SK-N-MC (cell line): ENCODE results near the gene CTPS2.
A peak's percentile ranks its signal among the peaks of the same experiment; 100 is the strongest.
"Not testable (repeated sequence)": the region's sequence is repeated elsewhere in the genome, so short reads cannot be mapped to it uniquely, and the experiment has no call there.

ENCODE experiments used
- DNase-seq: peaks from one replicate; pipeline ENCODE4 v3.0.0-alpha.2; 2011; ENCODE audit warnings: low read depth, low spot score
- H3K27ac ChIP-seq: fragments of 200-600 bp; sonication (generic); 2 replicates; pipeline ENCODE4 v1.5.1; 2016; ENCODE audit warnings: mixed run types
- H3K36me3 ChIP-seq: fragments of 200-600 bp; sonication (generic); 2 replicates; pipeline ENCODE4 v1.6.1; 2017; ENCODE audit warnings: antibody characterized with exemption, low read length, mixed read lengths; ENCODE audit not compliant: insufficient read depth
- H3K4me3 ChIP-seq: fragments of 200-600 bp; sonication (generic); 2 replicates; pipeline ENCODE4 v1.5.1; 2016
- H3K9ac ChIP-seq: fragments of 200-600 bp; sonication (generic); 2 replicates; pipeline ENCODE4 v1.8.0; 2017; ENCODE audit warnings: mixed run types, mixed read lengths; ENCODE audit not compliant: insufficient read length
- H3K9me3 ChIP-seq: fragments of 200-600 bp; sonication (generic); 2 replicates; pipeline ENCODE4 v1.6.1; 2017; ENCODE audit warnings: low read depth, mild to moderate bottlenecking, antibody characterized with exemption, low read length, moderate library complexity, mixed read lengths
- EZH2 ChIP-seq: fragments of 200-600 bp; sonication (generic); IDR thresholded peaks from one replicate; pipeline ENCODE4 v1.6.1; 2017; ENCODE audit warnings: antibody characterized with exemption
- FOXP2 ChIP-seq: optimal IDR thresholded peaks from 2 replicates; pipeline ENCODE3; 2011; ENCODE audit warnings: mild to moderate bottlenecking, moderate library complexity; ENCODE audit not compliant: insufficient read depth; ENCODE audit errors: extremely low read length, control extremely low read depth
- POLR2AphosphoS5 ChIP-seq: IDR thresholded peaks from 2 replicates; pipeline ENCODE4 v1.6.1; 2012; ENCODE audit warnings: mild to moderate bottlenecking, low read depth, low read length, borderline replicate concordance

CTPS2 gene

GRCh38 chrX:16719334-16720084, 7.0 kb upstream of the CTPS2 start, which contains the start of gene SYAP1:
Gene SYAP1, plus strand, starts transcription at chrX:16719612. Its CDS starts 113 bp downstream, at chrX:16719725.
- TF ChIP-seq EZH2 (no peak), POLR2AphosphoS5 (peak; percentile 94), FOXP2 (peak; percentile 90)
- Histone ChIP-seq H3K36me3 (no peaks in the 10 kb centered on the region), H3K9ac (peak within 1 kb of the TSS; percentile 98), H3K27ac (peak within 1 kb of the TSS; percentile 96), H3K4me3 (peak within 1 kb of the TSS; percentile 95), H3K9me3 (no peaks in the 10 kb centered on the region)
- peak; percentile 79 for DNase-seq

- H3K27ac ChIP-seq = peak overlapping the region; percentile 96
- H3K36me3 ChIP-seq = no peaks in the 10 kb centered on the region
- DNase-seq = no peak
- TF ChIP-seq EZH2 (no peak), FOXP2 (no peak)
- H3K9me3 ChIP-seq = no peaks in the 10 kb centered on the region
- peak overlapping the region; percentile 98 for H3K9ac ChIP-seq
- H3K4me3 ChIP-seq = peak overlapping the region; percentile 95
These were observed 6.4 kb upstream of the CTPS2 start for GRCh38 chrX:16718824-16719333.

- not testable (repeated sequence) for H3K4me3 ChIP-seq, H3K9ac ChIP-seq, H3K9me3 ChIP-seq, H3K36me3 ChIP-seq, DNase-seq, H3K27ac ChIP-seq
These were observed 4.0 kb upstream of the CTPS2 start for GRCh38 chrX:16716451-16716850.

- H3K9ac ChIP-seq, H3K36me3 ChIP-seq, DNase-seq, H3K9me3 ChIP-seq, H3K27ac ChIP-seq, H3K4me3 ChIP-seq: not testable (repeated sequence)
These were observed 3.2 kb upstream of the CTPS2 start for GRCh38 chrX:16715638-16716037.

GRCh38 chrX:16714504-16714903, 2.0 kb upstream of the CTPS2 start:
- TF ChIP-seq FOXP2 (no peak), EZH2 (no peak), POLR2AphosphoS5 (no peak)
- Histone ChIP-seq H3K9me3 (no peaks in the 10 kb centered on the region), H3K27ac (no peak overlapping the region), H3K36me3 (no peaks in the 10 kb centered on the region), H3K9ac (no peak overlapping the region), H3K4me3 (no peak overlapping the region)
- no peak for DNase-seq

- no peak for DNase-seq
- TF ChIP-seq POLR2AphosphoS5 = no peak
- no peak for TF ChIP-seq EZH2
- no peak for TF ChIP-seq FOXP2
- H3K9ac ChIP-seq = peak overlapping the region; percentile 78
- H3K4me3 ChIP-seq = peak overlapping the region; percentile 78
- H3K9me3 ChIP-seq = no peaks in the 10 kb centered on the region
- H3K27ac ChIP-seq = no peak overlapping the region
- H3K36me3 ChIP-seq = no peaks in the 10 kb centered on the region
These were observed 449 bp downstream of the CTPS2 start for GRCh38 chrX:16711893-16712547.

- Histone ChIP-seq H3K9ac (no peak overlapping the region), H3K4me3 (peak overlapping the region; percentile 78), H3K27ac (no peak overlapping the region), H3K9me3 (no peaks in the 10 kb centered on the region), H3K36me3 (no peaks in the 10 kb centered on the region)
- TF ChIP-seq EZH2 (no peak), FOXP2 (no peak), POLR2AphosphoS5 (no peak)
- DNase-seq = no peak
These were observed 1.2 kb downstream of the CTPS2 start for GRCh38 chrX:16711219-16711811.

- Histone ChIP-seq H3K9me3 (no peaks in the 10 kb centered on the region), H3K27ac (no peak overlapping the region), H3K36me3 (no peaks in the 10 kb centered on the region), H3K4me3 (no peak overlapping the region), H3K9ac (no peak overlapping the region)
- TF ChIP-seq EZH2 (no peak), FOXP2 (no peak), POLR2AphosphoS5 (no peak)
- DNase-seq = no peak
These were observed 4.5 kb downstream of the CTPS2 start for GRCh38 chrX:16708016-16708415.
